Colon (tissue), 2 donors: Measurements from ENCODE around the gene FLOT2.
"Not testable (repeated sequence)": the region's sequence is repeated elsewhere in the genome, so short reads cannot be mapped to it uniquely, and the experiment has no call there.

ENCODE experiments used
- FAIRE-seq: peaks from 2 replicates; lab custom pipeline; 2012; peaks lifted over from hg19 to GRCh38; lab: Jason Lieb, UNC
- donor health status: control.
- donor health status: control.

The FLOT2 gene

GRCh38 chr17:28873839-28874238 lies 23.7 kb downstream of the FLOT2 start:
- FAIRE-seq, result no peak

- FAIRE-seq, result no peak
Measured at GRCh38 chr17:28871056-28871579, 26.4 kb downstream of the FLOT2 start.

- FAIRE-seq, result no peak
Measured at GRCh38 chr17:28867276-28867675, 30.3 kb downstream of the FLOT2 start.

DNA sequence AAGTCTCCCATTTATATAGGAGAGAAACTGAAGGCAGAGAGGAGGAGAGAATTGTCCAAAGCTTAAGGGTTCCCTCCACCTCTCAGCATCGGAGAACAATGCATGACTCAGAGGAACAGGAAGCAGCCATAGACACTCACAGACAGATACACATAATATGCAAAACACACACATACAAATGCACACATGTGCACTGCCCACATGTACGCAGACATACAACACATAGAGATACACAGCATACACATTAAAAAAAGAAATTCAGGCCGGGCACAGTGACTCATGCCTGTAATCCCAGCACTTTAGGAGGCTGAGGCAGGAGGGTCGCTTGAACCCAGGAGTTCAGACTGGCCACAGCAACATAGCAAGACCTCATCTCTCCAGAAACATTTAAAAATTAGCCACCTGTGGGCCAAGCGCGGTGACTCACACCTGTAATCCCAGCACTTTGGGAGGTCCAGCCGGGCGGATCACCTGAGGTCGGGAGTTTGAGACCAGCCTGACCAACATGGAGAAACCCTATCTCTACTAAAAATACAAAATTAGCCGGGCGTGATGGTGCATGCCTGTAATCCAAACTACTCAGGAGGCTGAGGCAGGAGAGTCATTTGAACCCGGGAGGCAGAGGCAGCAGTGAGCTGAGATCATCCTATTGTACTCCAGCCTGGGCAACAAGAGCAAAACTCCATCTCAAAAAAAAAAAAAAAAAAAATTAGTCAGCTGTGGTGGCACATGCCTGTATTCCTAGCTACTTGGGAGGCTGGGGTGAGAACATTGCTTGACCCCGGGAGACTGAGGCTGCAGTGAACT lies 31.4 kb downstream of the FLOT2 start:
- FAIRE-seq, result no peak

GRCh38 chr17:28864991-28865849 lies 32.3 kb downstream of the FLOT2 start:
- no peak for FAIRE-seq

- no peak for FAIRE-seq
Measured at GRCh38 chr17:28863953-28864352, 33.6 kb downstream of the FLOT2 start.

DNA sequence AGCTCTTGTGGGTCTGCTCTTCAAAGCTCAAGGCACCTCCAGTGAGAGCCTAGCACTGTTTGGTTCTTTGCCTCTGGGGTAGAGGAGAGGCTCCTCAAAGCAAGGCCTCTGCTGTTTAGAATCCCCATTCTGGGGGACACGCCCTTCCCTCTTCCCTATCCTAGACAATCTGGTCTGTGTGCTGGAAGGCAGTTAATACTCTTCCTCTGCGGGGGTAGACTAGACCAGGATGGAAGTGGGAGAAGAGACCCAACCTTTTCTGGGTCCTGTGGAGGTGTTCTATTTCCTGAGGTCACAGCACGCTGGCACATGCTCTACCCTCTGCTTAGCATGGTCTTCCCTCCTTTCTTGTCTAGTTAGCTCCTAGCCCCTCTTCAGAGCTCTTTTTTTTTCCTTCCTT lies 35.0 kb downstream of the FLOT2 start:
- no peak for FAIRE-seq

DNA sequence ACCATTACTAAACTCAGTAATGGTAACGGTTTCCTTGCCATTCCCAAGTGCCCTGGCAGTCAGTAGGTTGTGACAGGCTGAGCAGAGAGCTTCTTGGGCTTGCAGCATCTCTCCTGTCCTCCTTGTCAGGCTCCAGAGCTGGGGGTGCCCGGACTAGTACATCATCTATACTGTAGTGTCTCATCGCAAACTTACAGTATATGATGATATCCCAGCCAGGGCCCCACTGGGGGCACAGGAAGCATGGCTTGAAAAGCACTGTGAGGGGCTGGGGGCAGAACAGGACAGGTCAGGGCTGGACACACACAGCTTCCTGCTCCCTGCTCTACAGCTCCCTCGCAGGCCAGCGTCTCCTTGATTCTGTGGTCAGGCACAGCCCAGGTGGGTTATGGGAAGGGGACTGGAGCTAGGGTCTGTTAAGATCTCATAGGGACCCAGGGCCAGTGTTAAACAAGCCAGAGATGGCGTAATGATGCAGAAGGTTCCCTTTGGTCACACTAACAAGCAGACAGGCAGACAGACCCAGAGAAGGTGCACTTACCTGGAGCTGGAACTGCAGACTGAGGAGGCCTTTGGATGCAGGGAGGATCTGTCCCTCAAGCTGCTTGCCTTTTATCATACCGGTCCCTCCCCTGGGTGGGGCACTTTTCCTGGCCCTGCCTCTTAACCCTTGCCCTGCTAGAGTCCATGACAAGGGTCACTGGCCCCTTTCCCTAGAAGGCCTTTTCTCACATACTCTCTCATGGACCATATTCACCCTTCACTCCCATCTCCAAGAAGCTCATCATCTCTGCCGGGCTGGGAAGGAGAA lies 35.9 kb downstream of the FLOT2 start:
- FAIRE-seq, result no peak

DNA sequence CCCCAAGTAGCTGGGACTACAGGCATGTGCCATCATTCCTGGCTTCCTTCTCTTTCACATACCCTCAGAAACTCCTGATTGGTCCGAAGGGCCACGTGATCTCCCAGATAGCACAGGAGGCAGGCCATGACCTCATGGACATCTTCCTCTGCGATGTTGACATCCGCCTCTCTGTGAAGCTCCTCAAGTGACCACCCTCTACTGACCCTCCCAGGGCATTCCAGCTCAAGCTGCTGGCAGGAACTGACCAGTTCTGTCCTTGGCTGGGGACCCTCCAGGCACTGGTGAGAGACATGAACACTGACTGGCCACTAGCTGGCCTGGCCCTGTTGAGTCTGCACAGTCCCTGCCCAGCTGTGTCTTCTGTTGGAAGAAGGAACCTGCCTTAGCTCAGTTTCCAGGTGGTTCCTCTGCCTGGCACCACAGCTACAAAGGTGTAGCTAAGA lies 37.1 kb downstream of the FLOT2 start:
- FAIRE-seq, result no peak

- FAIRE-seq, result no peak
Measured at GRCh38 chr17:28858801-28859355, 38.7 kb downstream of the FLOT2 start.

- FAIRE-seq, result no peak
Measured at GRCh38 chr17:28857905-28858800, 39.4 kb downstream of the FLOT2 start.

GRCh38 chr17:28856028-28856574 lies 41.4 kb downstream of the FLOT2 start:
- FAIRE-seq, result no peak

DNA sequence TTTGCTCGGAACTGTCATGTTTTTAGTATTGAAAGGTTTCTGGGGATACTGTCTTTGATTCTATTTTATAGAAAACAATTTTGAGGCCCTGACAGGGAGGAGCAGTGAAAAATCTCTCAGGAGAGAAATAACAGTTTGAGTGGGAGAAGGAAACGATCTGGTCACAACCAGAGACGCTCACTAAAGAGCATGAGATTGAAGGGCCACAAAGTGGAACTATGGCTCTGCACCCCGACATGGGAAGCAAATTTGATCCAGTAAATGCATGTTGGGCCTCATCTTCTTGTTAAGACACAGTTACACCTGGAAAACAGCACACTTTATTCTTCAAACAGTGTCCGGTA lies 42.2 kb downstream of the FLOT2 start:
- FAIRE-seq, result no peak

- no peak for FAIRE-seq
Measured at GRCh38 chr17:28854457-28855335, 42.8 kb downstream of the FLOT2 start, which contains the start of gene ERAL1. ERAL1 (plus strand) TSS chr17:28855016; CDS start chr17:28855035, 19 bp downstream.

- no peak for FAIRE-seq
Measured at GRCh38 chr17:28853295-28853694, 44.2 kb downstream of the FLOT2 start.

DNA sequence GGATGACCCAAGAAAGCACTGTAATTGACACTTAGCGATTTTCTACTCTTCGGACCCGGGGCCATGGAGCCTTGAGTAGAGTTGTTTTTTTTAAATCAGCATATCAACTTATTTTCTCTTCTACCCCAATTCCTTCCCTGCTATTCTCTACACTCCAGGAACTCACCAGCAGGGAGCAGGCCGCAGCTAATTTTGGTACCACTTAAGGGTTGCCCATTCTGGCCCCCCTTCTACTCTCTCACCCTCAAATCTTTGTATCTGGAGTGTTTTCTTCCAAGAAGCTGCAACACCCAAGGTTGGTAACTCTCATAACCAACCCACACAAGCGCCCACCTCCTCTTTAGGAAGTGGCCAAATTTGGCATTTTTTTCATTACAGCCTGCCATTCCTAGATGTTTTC lies 48.3 kb downstream of the FLOT2 start:
- no peak for FAIRE-seq

- not testable (repeated sequence) for FAIRE-seq
Measured at GRCh38 chr17:28848667-28849066, 48.9 kb downstream of the FLOT2 start.

GRCh38 chr17:28846699-28847098 lies 50.8 kb downstream of the FLOT2 start:
- not testable (repeated sequence) for FAIRE-seq

DNA sequence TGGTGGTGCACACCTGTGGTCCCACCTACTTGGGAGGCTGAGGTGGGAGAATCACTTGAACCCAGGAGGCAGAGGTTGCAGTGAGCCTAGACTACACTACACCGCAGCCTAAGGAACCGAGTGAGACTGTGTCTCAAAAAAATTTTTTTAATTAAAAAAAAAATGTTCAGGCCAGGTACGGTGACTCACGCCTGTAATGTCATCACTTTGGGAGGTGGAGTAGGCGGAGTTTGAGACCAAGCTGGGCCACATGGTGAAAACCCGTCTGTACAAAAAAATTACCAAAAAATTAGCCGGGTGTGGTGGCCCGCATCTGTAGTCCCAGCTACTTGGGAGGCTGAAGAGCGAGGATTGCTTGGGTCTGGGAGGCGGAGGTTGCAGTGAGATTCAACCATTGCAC lies 51.3 kb downstream of the FLOT2 start:
- FAIRE-seq, result no peak

DNA sequence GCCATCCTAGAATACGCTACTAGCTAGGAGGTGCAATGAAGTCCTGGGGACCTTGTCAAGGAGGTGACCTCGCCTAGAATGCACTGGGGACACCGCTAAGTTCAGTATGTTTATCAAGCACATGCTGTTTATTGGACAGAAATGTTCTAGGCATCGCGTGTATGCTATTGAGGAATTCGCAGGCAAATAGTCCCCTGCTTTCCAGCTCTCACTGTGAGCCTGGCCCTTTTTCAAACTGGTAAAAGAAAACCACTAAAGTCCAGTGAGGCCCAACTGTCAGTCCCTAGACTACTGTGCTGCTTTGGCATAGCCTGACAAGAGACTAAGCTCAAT lies 53.8 kb downstream of the FLOT2 start:
- FAIRE-seq, result no peak
